ENCODE results near the gene ENAH.

ENAH gene

GRCh38 chr1:225688345-225688744 is 35.4 kb upstream of the ENAH start:
- Histone ChIP-seq H3K9me2 (replicated peaks; ENCODE audit: insufficient read depth, low read length) (no peaks in the 10 kb centered on the region), H3K27ac (ENCODE audit: low read depth, low read length) (no peak overlapping the region), H3K9ac (ENCODE audit: low read length) (no peak overlapping the region), H3K27me3 (ENCODE audit: low read length) (no peaks in the 10 kb centered on the region), H3K9me3 (ENCODE audit: insufficient read depth, low read length) (no peaks in the 10 kb centered on the region), H2AFZ (ENCODE audit: low read depth, low read length, severe bottlenecking) (no peak overlapping the region), H4K20me1 (ENCODE audit: low read depth, low read length) (no peaks in the 10 kb centered on the region), H3K4me3 (ENCODE audit: insufficient read depth, low read length, poor library complexity, severe bottlenecking) (no peak overlapping the region), H3K36me3 (ENCODE audit: low read length) (no peaks in the 10 kb centered on the region), H3F3A (ENCODE audit: insufficient read depth) (no peaks in the 10 kb centered on the region), H3K79me2 (ENCODE audit: insufficient read depth, low read length) (no peaks in the 10 kb centered on the region), H3K4me2 (ENCODE audit: low read depth, low read length, poor library complexity, severe bottlenecking) (no peak overlapping the region)
- TF ChIP-seq CTCF (IDR thresholded peaks at IDR 0.05; ENCODE audit: insufficient read depth, low read length, poor library complexity, severe bottlenecking) (no peak), EZH2phosphoT487 (conservative IDR thresholded peaks at IDR 0.05; ENCODE audit: low read length) (no peak)

- H3K36me3 ChIP-seq (ENCODE audit: low read length) = no peaks in the 10 kb centered on the region
- no peaks in the 10 kb centered on the region for H4K20me1 ChIP-seq (ENCODE audit: low read depth, low read length)
- H3K9ac ChIP-seq (ENCODE audit: low read length) = no peak overlapping the region
- no peak overlapping the region for H3K27ac ChIP-seq (ENCODE audit: low read depth, low read length)
- no peaks in the 10 kb centered on the region for H3K9me2 ChIP-seq (replicated peaks; ENCODE audit: insufficient read depth, low read length)
- no peaks in the 10 kb centered on the region for H3K9me3 ChIP-seq (ENCODE audit: insufficient read depth, low read length)
- no peaks in the 10 kb centered on the region for H3K79me2 ChIP-seq (ENCODE audit: insufficient read depth, low read length)
- no peak overlapping the region for H3K4me2 ChIP-seq (ENCODE audit: low read depth, low read length, poor library complexity, severe bottlenecking)
- H3K27me3 ChIP-seq (ENCODE audit: low read length) = no peaks in the 10 kb centered on the region
- H2AFZ ChIP-seq (ENCODE audit: low read depth, low read length, severe bottlenecking) = no peak overlapping the region
- H3K4me3 ChIP-seq (ENCODE audit: insufficient read depth, low read length, poor library complexity, severe bottlenecking) = no peak overlapping the region
- TF ChIP-seq EZH2phosphoT487 (conservative IDR thresholded peaks at IDR 0.05; ENCODE audit: low read length) (no peak), CTCF (IDR thresholded peaks at IDR 0.05; ENCODE audit: insufficient read depth, low read length, poor library complexity, severe bottlenecking) (no peak)
- no peaks in the 10 kb centered on the region for H3F3A ChIP-seq (ENCODE audit: insufficient read depth)
These were observed 32.7 kb upstream of the ENAH start for GRCh38 chr1:225685476-225686176.

- H3K4me3 ChIP-seq (ENCODE audit: insufficient read depth, low read length, poor library complexity, severe bottlenecking) = no peak overlapping the region
- H3K9me2 ChIP-seq (replicated peaks; ENCODE audit: insufficient read depth, low read length) = no peaks in the 10 kb centered on the region
These were observed 31.8 kb upstream of the ENAH start for GRCh38 chr1:225684741-225685140.

More at GRCh38 chr1:225684741-225685140, 31.8 kb upstream of the ENAH start:
- H2AFZ ChIP-seq (ENCODE audit: low read depth, low read length, severe bottlenecking) = no peak overlapping the region
- H3K27ac ChIP-seq (ENCODE audit: low read depth, low read length) = no peak overlapping the region
- no peaks in the 10 kb centered on the region for H3K27me3 ChIP-seq (ENCODE audit: low read length)
- no peaks in the 10 kb centered on the region for H3K36me3 ChIP-seq (ENCODE audit: low read length)
- no peaks in the 10 kb centered on the region for H3K9me3 ChIP-seq (ENCODE audit: insufficient read depth, low read length)
- H3K9ac ChIP-seq (ENCODE audit: low read length) = no peak overlapping the region
- H3F3A ChIP-seq (ENCODE audit: insufficient read depth) = no peaks in the 10 kb centered on the region
- no peaks in the 10 kb centered on the region for H4K20me1 ChIP-seq (ENCODE audit: low read depth, low read length)
- H3K4me2 ChIP-seq (ENCODE audit: low read depth, low read length, poor library complexity, severe bottlenecking) = no peak overlapping the region
- no peak for TF ChIP-seq EZH2phosphoT487 (conservative IDR thresholded peaks at IDR 0.05; ENCODE audit: low read length)
- no peak for TF ChIP-seq CTCF (IDR thresholded peaks at IDR 0.05; ENCODE audit: insufficient read depth, low read length, poor library complexity, severe bottlenecking)
- H3K79me2 ChIP-seq (ENCODE audit: insufficient read depth, low read length) = no peaks in the 10 kb centered on the region
